ENCODE results near the gene SSH2. TPM values are rescaled to one million over a fixed set of nuclear protein-coding genes. Genes with fewer than 3 reads are reported as not detected.

The SSH2 gene
- total and polyA plus RNA-seq, 2 of the 13 experiments (the other 11 are each of a cell fraction or from before 2014, with no cell fraction given) = 6.0 to 6.4 TPM

DNA sequence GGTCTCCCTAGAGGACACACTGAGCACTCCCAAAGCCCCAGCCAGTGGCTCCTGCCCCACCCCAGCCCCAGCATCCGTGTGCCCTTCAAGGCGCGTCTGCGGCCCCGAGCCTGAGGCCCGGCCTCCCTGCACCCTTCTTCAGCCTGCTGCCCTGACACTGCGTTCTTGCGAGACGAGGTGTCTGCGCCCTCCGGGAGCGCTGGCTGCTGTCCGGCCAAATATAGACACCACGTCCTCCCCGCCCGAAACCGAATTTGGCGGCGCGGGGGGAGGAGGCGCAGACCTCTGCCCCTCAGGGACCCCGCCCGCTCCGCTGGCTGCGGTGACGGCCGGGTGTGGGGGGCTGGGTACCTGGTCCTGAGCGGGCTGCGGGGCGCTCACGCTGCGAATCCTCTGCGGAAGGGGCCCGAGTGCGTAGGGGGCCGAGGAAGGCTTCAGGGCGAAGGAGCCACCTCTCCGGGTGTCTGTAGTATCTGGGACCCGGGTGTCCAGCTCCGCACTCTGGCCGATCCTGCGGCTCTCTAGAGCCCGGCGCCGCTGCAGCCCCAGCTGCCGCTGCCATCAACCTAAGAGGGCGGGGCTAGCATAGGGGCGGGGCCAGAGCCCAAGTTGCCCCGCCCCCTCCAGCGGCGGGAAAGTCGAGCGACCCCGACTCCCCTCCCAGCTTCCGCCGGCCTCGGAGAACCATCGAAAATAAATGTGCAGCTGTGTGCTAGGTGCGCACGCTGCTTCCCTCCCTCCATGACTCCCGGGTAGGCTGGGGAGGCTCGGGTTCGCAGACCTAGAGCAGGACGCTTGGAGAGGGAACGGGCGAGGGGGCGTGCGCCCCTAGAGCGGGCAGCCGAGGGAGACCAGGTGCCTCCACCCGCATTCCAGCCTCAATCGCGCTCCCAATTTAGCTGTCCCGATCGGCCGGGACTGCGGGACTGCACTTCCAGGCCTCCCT lies 307.4 kb downstream of the SSH2 start, which contains the start of gene CORO6 (continued):
- TF ChIP-seq, protein P1, sequence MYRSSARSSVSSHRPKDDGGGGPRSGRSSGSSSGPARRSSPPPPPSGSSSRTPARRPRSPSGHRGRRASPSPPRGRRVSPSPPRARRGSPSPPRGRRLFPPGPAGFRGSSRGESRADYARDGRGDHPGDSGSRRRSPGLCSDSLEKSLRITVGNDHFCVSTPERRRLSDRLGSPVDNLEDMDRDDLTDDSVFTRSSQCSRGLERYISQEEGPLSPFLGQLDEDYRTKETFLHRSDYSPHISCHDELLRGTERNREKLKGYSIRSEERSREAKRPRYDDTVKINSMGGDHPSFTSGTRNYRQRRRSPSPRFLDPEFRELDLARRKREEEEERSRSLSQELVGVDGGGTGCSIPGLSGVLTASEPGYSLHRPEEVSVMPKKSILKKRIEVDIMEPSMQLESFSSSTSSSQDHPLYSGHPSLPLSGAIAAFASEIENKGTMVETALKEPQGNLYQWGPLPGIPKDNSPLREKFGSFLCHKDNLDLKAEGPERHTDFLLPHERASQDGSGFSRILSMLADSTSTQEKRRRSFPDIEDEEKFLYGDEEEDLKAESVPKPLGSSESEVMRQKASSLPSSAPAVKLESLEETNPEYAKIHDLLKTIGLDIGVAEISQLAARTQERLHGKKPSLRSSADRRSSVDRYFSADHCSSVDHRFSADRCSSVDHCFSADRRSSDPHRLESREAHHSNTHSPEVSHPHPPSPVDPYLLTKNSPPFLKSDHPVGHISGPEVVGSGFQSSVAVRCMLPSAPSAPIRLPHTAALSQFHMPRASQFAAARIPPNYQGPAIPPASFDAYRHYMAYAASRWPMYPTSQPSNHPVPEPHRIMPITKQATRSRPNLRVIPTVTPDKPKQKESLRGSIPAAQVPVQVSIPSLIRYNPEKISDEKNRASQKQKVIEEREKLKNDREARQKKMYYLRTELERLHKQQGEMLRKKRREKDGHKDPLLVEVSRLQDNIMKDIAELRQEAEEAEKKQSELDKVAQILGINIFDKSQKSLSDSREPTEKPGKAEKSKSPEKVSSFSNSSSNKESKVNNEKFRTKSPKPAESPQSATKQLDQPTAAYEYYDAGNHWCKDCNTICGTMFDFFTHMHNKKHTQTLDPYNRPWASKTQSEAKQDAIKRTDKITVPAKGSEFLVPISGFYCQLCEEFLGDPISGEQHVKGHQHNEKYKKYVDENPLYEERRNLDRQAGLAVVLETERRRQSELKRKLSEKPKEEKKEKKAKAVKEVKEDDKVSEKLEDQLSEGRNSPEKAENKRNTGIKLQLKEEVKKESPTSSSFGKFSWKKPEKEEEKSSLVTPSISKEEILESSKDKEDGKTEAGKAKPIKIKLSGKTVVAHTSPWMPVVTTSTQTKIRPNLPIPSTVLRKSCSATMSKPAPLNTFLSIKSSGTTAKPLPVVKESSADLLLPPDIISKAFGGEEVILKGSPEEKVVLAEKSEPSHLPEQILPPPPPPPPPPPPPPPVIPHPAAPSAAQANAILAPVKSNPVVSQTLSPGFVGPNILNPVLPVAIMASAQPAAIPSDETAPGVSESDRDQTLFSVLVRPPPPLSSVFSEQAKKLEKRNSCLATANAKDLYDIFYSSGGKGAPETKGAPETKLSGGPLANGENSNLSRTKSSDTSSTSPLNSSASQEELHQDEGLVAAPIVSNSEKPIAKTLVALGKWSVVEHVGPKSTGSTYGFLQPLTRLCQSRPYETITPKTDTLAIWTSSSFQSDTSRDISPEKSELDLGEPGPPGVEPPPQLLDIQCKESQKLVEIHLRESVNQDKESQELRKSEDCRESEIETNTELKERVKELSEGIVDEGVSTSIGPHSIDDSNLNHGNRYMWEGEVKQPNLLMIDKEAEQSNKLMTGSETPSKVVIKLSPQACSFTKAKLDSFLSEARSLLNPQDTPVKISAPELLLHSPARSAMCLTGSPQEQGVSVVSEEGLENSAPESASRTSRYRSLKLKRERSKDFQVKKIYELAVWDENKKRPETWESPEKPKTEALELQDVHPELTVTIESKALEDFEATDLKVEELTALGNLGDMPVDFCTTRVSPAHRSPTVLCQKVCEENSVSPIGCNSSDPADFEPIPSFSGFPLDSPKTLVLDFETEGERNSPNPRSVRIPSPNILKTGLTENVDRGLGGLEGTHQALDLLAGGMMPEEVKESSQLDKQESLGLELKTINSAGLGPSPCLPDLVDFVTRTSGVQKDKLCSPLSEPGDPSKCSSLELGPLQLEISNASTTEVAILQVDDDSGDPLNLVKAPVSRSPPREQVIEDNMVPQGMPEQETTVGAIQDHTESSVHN (CRISPR knock-in tag; IDR thresholded peaks at IDR 0.05) = no peak
- TF ChIP-seq, protein P2, sequence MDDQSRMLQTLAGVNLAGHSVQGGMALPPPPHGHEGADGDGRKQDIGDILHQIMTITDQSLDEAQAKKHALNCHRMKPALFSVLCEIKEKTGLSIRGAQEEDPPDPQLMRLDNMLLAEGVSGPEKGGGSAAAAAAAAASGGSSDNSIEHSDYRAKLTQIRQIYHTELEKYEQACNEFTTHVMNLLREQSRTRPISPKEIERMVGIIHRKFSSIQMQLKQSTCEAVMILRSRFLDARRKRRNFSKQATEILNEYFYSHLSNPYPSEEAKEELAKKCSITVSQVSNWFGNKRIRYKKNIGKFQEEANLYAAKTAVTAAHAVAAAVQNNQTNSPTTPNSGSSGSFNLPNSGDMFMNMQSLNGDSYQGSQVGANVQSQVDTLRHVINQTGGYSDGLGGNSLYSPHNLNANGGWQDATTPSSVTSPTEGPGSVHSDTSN (CRISPR knock-in tag; IDR thresholded peaks at IDR 0.05; ENCODE audit: borderline replicate concordance) = no peak
- TF ChIP-seq ZFY (CRISPR knock-in tag; IDR thresholded peaks at IDR 0.05) (peak; percentile 38), PHF8 (CRISPR knock-in tag; IDR thresholded peaks at IDR 0.05) (peak; percentile 41), ZNF430 (CRISPR knock-in tag; IDR thresholded peaks at IDR 0.05) (no peak; the same call in 1 of the 2 replicates), ZNF232 (CRISPR knock-in tag; IDR thresholded peaks at IDR 0.05; ENCODE audit: borderline replicate concordance) (peak; percentile 49; the same call in 1 of the 2 replicates)
- TF ChIP-seq, protein P3, sequence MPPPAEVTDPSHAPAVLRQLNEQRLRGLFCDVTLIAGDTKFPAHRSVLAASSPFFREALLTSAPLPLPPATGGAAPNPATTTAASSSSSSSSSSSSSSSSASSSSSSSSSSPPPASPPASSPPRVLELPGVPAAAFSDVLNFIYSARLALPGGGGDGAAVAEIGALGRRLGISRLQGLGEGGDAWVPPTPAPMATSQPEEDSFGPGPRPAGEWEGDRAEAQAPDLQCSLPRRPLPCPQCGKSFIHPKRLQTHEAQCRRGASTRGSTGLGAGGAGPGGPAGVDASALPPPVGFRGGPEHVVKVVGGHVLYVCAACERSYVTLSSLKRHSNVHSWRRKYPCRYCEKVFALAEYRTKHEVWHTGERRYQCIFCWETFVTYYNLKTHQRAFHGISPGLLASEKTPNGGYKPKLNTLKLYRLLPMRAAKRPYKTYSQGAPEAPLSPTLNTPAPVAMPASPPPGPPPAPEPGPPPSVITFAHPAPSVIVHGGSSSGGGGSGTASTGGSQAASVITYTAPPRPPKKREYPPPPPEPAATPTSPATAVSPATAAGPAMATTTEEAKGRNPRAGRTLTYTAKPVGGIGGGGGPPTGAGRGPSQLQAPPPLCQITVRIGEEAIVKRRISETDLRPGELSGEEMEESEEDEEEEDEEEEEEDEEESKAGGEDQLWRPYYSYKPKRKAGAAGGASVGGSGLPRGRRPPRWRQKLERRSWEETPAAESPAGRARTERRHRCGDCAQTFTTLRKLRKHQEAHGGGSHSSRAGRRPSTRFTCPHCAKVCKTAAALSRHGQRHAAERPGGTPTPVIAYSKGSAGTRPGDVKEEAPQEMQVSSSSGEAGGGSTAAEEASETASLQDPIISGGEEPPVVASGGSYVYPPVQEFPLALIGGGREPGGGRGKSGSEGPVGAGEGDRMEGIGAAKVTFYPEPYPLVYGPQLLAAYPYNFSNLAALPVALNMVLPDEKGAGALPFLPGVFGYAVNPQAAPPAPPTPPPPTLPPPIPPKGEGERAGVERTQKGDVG (CRISPR knock-in tag; IDR thresholded peaks at IDR 0.05; ENCODE audit: borderline replicate concordance) = no peak
- TF ChIP-seq, protein P4, sequence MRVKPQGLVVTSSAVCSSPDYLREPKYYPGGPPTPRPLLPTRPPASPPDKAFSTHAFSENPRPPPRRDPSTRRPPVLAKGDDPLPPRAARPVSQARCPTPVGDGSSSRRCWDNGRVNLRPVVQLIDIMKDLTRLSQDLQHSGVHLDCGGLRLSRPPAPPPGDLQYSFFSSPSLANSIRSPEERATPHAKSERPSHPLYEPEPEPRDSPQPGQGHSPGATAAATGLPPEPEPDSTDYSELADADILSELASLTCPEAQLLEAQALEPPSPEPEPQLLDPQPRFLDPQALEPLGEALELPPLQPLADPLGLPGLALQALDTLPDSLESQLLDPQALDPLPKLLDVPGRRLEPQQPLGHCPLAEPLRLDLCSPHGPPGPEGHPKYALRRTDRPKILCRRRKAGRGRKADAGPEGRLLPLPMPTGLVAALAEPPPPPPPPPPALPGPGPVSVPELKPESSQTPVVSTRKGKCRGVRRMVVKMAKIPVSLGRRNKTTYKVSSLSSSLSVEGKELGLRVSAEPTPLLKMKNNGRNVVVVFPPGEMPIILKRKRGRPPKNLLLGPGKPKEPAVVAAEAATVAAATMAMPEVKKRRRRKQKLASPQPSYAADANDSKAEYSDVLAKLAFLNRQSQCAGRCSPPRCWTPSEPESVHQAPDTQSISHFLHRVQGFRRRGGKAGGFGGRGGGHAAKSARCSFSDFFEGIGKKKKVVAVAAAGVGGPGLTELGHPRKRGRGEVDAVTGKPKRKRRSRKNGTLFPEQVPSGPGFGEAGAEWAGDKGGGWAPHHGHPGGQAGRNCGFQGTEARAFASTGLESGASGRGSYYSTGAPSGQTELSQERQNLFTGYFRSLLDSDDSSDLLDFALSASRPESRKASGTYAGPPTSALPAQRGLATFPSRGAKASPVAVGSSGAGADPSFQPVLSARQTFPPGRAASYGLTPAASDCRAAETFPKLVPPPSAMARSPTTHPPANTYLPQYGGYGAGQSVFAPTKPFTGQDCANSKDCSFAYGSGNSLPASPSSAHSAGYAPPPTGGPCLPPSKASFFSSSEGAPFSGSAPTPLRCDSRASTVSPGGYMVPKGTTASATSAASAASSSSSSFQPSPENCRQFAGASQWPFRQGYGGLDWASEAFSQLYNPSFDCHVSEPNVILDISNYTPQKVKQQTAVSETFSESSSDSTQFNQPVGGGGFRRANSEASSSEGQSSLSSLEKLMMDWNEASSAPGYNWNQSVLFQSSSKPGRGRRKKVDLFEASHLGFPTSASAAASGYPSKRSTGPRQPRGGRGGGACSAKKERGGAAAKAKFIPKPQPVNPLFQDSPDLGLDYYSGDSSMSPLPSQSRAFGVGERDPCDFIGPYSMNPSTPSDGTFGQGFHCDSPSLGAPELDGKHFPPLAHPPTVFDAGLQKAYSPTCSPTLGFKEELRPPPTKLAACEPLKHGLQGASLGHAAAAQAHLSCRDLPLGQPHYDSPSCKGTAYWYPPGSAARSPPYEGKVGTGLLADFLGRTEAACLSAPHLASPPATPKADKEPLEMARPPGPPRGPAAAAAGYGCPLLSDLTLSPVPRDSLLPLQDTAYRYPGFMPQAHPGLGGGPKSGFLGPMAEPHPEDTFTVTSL (CRISPR knock-in tag; IDR thresholded peaks at IDR 0.05; ENCODE audit: borderline replicate concordance) = no peak

All from HepG2 (cell line).